Duodenal mucosa (tissue), 2 donors: ENCODE results near the gene SHCBP1L.

ENCODE experiments used
- H3K27ac ChIP-seq: one replicate; pipeline ENCODE4 v1.7.0; 2013; ENCODE audit warnings: low read depth, low read length
- H3K27me3 ChIP-seq, 2 donors: one replicate each; pipeline ENCODE4 v1.7.0; 2013; ENCODE audit warnings: low read length in 2 of 2, control low read depth in 1 of 2; ENCODE audit not compliant: insufficient read depth in 2 of 2, control insufficient read depth in 1 of 2
- H3K36me3 ChIP-seq, 2 donors: one replicate each; pipeline ENCODE4 v1.7.0; 2013; ENCODE audit warnings: low read length in 2 of 2, control low read depth in 1 of 2; ENCODE audit not compliant: insufficient read depth in 2 of 2, control insufficient read depth in 1 of 2
- H3K4me1 ChIP-seq, 2 donors: one replicate each; pipeline ENCODE4 v1.7.0; 2013; ENCODE audit warnings: low read length in 2 of 2, control low read depth in 1 of 2; ENCODE audit not compliant: insufficient read depth in 2 of 2, control insufficient read depth in 1 of 2
- H3K4me3 ChIP-seq, 2 donors: one replicate each; pipeline ENCODE4 v1.7.0; 2013; ENCODE audit warnings: low read length in 2 of 2, low read depth in 1 of 2
- H3K9ac ChIP-seq, 2 donors: one replicate each; pipeline ENCODE4 v1.7.0; 2013; ENCODE audit warnings: low read length in 2 of 2, low read depth in 1 of 2
- H3K9me3 ChIP-seq, 2 donors: one replicate each; pipeline ENCODE4 v1.7.0; 2013; ENCODE audit warnings: low read length in 2 of 2, control low read depth in 1 of 2; ENCODE audit not compliant: control insufficient read depth in 1 of 2

Gene SHCBP1L

DNA sequence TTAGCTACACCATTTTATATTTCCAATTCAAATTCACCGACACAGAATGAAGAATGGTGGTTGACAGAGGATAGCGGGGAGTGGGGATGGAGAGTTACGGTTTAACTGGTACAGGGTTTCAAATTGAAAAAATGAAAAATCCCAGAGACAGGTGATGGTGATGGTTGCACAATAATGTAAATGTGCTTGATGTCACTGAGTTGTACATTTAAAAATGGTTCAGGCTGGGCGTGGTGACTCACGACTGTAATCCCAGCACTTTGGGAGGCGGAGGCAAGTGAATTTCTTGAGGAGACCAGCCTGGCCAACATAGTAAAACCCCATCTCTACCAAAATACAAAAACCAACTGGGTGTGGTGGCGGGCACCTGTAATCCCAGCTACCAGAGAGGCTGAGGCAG is 31.2 kb upstream of the SHCBP1L start:
- Histone ChIP-seq H3K4me1 (no peaks in the 10 kb centered on the region), H3K9me3 (no peaks in the 10 kb centered on the region), H3K4me3 (no peak overlapping the region), H3K27ac (no peak overlapping the region), H3K36me3 (no peaks in the 10 kb centered on the region), H3K27me3 (no peaks in the 10 kb centered on the region), H3K9ac (no peak overlapping the region)

- no peaks in the 10 kb centered on the region for H3K9me3 ChIP-seq
- H3K9ac ChIP-seq: no peak overlapping the region
- no peaks in the 10 kb centered on the region for H3K27me3 ChIP-seq
- no peaks in the 10 kb centered on the region for H3K4me1 ChIP-seq
- no peak overlapping the region for H3K4me3 ChIP-seq
- no peaks in the 10 kb centered on the region for H3K36me3 ChIP-seq
- no peak overlapping the region for H3K27ac ChIP-seq
These were observed 25.3 kb upstream of the SHCBP1L start for GRCh38 chr1:182978151-182978853.

- Histone ChIP-seq H3K27me3 (no peaks in the 10 kb centered on the region), H3K9me3 (no peaks in the 10 kb centered on the region), H3K9ac (no peak overlapping the region)
These were observed 24.5 kb upstream of the SHCBP1L start for GRCh38 chr1:182977480-182977879.

GRCh38 chr1:182974506-182975191 is 21.7 kb upstream of the SHCBP1L start:
- H3K27me3 ChIP-seq: no peaks in the 10 kb centered on the region

More at GRCh38 chr1:182977480-182977879, 24.5 kb upstream of the SHCBP1L start:
- Histone ChIP-seq H3K36me3 (no peaks in the 10 kb centered on the region), H3K27ac (no peak overlapping the region), H3K4me1 (no peaks in the 10 kb centered on the region), H3K4me3 (no peak overlapping the region)

DNA sequence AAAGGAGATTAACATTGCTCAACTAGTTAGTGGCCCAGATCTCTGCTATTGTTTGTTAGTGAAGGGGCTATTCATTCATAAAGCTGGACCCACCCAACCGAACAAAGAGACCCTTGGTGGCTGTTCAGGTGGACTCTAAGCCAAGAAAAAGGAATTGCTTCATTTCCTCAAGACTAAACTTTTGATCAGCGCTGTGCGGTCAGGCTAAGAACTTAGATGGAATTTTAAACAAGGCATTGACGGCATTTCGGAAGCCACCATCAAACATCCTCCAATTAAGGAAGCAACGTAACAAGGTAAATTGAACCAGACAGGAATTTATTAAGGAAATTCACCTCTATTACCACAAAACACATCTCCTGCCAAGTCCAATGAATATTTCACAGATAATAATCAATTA is 19.9 kb upstream of the SHCBP1L start:
- Histone ChIP-seq H3K4me3 (no peak overlapping the region), H3K9me3 (no peaks in the 10 kb centered on the region), H3K27ac (no peak overlapping the region), H3K36me3 (no peaks in the 10 kb centered on the region), H3K4me1 (no peaks in the 10 kb centered on the region), H3K27me3 (no peaks in the 10 kb centered on the region), H3K9ac (no peak overlapping the region)

More at GRCh38 chr1:182974506-182975191, 21.7 kb upstream of the SHCBP1L start:
- H3K4me1 ChIP-seq: no peaks in the 10 kb centered on the region
- H3K4me3 ChIP-seq: no peak overlapping the region
- no peaks in the 10 kb centered on the region for H3K36me3 ChIP-seq
- H3K27ac ChIP-seq: no peak overlapping the region
- no peaks in the 10 kb centered on the region for H3K9me3 ChIP-seq
- no peak overlapping the region for H3K9ac ChIP-seq

GRCh38 chr1:182972231-182972630 is 19.3 kb upstream of the SHCBP1L start:
- no peak overlapping the region for H3K4me3 ChIP-seq
- no peaks in the 10 kb centered on the region for H3K4me1 ChIP-seq
- no peaks in the 10 kb centered on the region for H3K9me3 ChIP-seq
- no peaks in the 10 kb centered on the region for H3K27me3 ChIP-seq
- no peak overlapping the region for H3K27ac ChIP-seq
- H3K9ac ChIP-seq: no peak overlapping the region
- no peaks in the 10 kb centered on the region for H3K36me3 ChIP-seq

- H3K27me3 ChIP-seq: no peaks in the 10 kb centered on the region
- no peak overlapping the region for H3K9ac ChIP-seq
- H3K27ac ChIP-seq: no peak overlapping the region
- no peaks in the 10 kb centered on the region for H3K9me3 ChIP-seq
- H3K4me3 ChIP-seq: no peak overlapping the region
- no peaks in the 10 kb centered on the region for H3K4me1 ChIP-seq
- H3K36me3 ChIP-seq: no peaks in the 10 kb centered on the region
These were observed 18.3 kb upstream of the SHCBP1L start for GRCh38 chr1:182971219-182971618.

DNA sequence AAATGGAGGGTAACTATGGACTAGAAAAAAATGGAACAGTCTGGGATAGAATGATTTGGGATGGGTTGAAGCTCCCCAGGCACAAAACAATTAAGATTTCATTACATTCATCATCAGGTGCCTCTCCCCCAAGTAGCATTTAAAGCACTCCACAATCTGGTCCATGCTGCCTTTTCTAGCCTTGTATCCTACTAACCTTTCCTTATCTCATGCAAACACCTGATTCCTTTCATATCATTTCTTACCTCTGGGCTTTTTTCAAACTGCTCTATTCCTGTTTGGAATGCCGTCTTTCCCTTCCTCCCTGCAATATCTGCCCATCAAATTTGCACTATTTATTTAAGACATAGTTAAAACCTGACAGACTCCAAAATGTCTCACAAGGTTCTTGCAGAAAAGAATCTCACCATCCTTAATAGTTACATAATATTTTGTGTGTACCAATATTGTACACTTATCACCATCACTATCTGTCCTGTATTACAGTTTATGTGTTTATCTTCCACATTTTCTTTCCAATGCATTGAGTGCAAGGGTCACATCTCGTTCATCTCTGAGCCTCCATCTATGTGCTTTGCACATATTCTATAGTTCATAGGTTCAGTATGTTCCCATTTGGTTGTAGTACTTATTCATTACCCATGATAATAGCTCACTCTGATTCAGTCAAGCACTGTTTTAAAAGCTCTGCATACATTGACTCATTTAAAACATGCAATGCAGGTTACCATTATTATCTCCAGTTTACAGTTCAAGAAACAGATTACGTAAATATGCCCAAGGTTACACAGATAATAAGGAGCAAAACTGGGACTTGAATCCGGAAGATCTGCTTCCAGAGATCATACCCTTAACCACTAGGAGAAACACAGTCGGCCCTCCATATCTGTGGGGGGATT is 16.1 kb upstream of the SHCBP1L start:
- Histone ChIP-seq H3K27me3 (no peaks in the 10 kb centered on the region), H3K27ac (no peak overlapping the region), H3K36me3 (no peaks in the 10 kb centered on the region), H3K9me3 (no peaks in the 10 kb centered on the region), H3K4me3 (no peak overlapping the region), H3K4me1 (no peaks in the 10 kb centered on the region), H3K9ac (no peak overlapping the region)

GRCh38 chr1:182968151-182968741 is 15.3 kb upstream of the SHCBP1L start:
- Histone ChIP-seq H3K4me3 (no peak overlapping the region), H3K9me3 (no peaks in the 10 kb centered on the region), H3K27ac (no peak overlapping the region), H3K27me3 (no peaks in the 10 kb centered on the region), H3K4me1 (no peaks in the 10 kb centered on the region), H3K36me3 (no peaks in the 10 kb centered on the region), H3K9ac (no peak overlapping the region)
